22Rv1 (cell line): ENCODE data around the gene ATP9A.

Experiments used
- H3K27ac ChIP-seq: fragments of 450-650 bp; 2 replicates; pipeline ENCODE4 v1.5.1; 2017
- ZFX ChIP-seq: fragments of 450-650 bp; IDR thresholded peaks from 2 replicates; pipeline ENCODE4 v1.6.1; 2017; ENCODE audit warnings: antibody characterized with exemption, borderline replicate concordance
- TF ChIP-seq, protein P1 (sequence below): fragments of 450-650 bp; IDR thresholded peaks from 2 replicates; pipeline ENCODE4 v1.5.1; 2017; ENCODE audit warnings: mild to moderate bottlenecking

ATP9A gene

DNA sequence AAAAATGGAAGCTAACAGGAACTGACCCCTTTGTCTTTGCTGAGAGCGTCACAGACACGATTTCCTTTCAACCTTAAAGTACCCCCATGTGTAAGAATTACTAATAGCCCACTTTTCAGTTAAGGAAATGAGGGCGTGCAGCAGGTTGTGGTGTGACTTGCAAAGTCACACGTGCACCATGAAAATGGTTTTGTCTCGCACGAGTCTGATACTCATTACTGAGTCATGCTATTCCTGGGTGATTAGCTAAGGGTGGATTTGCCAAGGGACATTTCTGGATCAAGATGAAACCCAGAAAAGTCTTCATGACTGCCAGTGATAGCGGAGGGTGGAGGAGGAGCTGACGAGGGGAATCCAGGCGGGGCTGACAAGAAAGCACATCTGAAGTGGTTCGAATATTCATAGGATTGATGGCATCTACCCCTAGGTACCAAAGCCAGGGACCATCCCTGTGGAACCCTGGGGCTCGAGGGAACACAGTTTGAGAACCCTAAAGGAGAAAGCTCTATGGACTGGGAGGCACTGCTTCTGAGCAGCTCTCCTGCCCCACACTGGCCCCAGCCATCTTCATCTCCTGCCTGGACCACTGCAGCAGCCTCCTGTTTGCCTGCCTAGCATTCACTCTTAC is 213.5 kb downstream of the ATP9A start:
- no peak overlapping the region for H3K27ac ChIP-seq
- TF ChIP-seq ZFX, result no peak
- TF ChIP-seq, protein P1, sequence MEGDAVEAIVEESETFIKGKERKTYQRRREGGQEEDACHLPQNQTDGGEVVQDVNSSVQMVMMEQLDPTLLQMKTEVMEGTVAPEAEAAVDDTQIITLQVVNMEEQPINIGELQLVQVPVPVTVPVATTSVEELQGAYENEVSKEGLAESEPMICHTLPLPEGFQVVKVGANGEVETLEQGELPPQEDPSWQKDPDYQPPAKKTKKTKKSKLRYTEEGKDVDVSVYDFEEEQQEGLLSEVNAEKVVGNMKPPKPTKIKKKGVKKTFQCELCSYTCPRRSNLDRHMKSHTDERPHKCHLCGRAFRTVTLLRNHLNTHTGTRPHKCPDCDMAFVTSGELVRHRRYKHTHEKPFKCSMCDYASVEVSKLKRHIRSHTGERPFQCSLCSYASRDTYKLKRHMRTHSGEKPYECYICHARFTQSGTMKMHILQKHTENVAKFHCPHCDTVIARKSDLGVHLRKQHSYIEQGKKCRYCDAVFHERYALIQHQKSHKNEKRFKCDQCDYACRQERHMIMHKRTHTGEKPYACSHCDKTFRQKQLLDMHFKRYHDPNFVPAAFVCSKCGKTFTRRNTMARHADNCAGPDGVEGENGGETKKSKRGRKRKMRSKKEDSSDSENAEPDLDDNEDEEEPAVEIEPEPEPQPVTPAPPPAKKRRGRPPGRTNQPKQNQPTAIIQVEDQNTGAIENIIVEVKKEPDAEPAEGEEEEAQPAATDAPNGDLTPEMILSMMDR, result no peak

DNA sequence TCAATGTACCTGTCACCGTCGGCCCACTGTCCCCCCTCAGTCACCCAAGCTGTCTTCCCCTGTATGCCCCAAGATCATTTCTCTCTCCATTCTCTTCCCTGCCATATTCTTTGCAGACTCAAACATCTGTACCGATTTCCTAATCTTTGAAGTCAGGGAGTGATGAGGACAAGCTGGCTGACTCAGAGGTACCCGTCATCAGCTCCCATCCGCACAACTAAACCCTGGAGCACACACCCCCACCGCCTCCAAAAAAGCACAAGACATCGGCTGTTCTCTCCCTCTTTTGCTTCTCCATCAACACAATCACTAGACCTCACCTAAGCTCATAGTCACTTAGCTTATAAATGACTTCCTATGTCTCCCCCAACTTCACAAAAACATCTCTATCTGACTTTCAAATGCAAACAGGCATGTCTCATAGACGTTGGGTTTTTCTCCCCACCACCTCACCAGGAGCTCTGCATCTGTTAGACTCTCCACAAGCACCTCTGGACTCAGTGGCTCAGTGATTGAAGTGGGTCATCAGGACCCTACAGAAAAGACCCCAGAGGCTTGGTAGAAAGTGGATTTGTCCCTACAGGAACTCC is 214.2 kb downstream of the ATP9A start:
- no peak for TF ChIP-seq ZFX
- TF ChIP-seq, protein P1, result no peak
- no peak overlapping the region for H3K27ac ChIP-seq

DNA sequence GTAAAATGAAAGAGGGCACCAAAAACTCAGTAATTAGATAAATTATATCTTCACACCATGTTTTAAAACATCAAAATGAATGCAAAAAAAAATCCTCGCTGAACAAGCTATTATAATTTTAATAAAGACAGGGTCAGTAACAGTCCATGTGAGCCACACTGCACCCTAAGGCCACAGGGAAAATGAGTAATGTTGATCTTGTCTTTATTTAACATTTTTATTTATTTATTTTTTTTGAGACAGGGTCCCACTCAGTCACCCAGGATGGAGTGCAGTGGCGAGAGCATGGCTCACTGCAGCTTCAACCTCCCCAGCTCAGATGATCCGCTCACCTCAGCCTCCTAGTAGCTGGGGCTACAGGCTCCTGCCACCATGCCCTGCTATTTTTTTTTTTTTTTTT is 217.0 kb downstream of the ATP9A start:
- no peak overlapping the region for H3K27ac ChIP-seq
- TF ChIP-seq ZFX, result no peak
- TF ChIP-seq, protein P1, result no peak

DNA sequence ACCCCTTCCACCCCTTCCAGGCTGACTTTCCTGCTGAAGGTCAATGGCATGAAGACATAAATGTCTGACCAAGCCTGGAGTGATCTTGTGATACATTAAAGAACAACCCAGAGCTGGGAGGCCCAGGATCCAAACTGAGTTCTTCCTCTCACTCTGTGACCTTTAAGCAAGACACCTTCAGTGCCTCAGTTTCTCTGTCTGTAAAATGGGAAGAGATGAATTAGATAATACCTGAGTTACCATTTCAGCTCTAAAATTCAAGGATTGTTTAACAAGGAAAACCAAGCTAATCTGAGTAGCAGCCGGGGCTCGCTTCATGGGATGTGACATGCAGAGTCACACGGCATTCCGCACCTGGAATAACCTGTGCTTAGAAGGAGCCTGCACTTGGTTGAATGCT is 218.7 kb downstream of the ATP9A start:
- no peak overlapping the region for H3K27ac ChIP-seq

DNA sequence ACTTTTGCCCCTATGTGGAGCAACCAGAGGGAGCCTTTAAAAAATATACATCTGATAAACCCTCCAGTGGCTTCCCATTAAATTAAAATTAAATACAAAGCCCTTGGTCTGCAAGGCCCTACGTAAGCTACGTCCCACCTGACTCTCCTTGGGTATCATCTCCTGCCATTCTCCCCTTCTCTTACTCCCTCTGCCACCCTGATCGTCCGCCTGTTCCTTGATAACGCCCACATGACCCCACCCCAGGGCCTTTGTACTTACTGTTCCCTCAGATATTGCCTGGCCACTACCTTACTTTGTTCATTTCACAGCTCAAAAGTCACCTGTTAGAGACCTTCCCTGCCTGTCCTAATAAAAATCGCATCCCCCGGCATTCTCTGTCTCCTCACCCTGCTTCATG is 220.2 kb downstream of the ATP9A start:
- TF ChIP-seq, protein P1, result no peak
- no peak for TF ChIP-seq ZFX
- no peak overlapping the region for H3K27ac ChIP-seq

More for the DNA sequence above, 218.7 kb downstream of the ATP9A start:
- TF ChIP-seq, protein P1, result no peak
- no peak for TF ChIP-seq ZFX
